ENCODE measurements around the gene SYCP2L. TPM values are rescaled to one million over a fixed set of nuclear protein-coding genes. Genes with fewer than 3 reads are reported as not detected.
"Not testable (repeated sequence)": the region's sequence is repeated elsewhere in the genome, so short reads cannot be mapped to it uniquely, and the experiment has no call there.

The SYCP2L gene
- total RNA-seq, 2 experiments from 2014 or later: 0.32 TPM; not detected in 1

DNA sequence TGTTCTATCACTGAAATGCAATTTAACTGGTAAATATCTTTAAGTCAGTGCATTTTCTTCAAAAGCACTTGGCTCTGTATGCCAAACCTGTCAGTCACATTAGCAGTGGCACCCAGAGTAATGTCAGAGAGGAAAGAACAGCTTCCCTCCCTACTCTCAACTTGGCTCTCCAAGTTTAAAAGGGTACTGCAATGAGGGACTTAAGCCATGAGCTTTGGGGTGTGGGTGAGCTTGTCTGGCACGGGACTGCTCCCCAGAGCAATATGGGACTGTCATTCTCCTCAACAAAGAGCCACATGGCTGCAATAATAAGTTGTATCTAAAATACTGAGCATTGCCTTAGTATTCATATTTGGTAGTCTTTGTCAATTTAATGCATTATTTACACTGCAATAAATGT is 9.0 kb upstream of the SYCP2L start:
- peaks cover 5% of the 10 kb centered on the region for H3K4me1 Mint-ChIP-seq (ENCODE audit: low read depth)
- CTCF ChIA-PET: interaction anchor here (1.4 kb wide), 1 partner anchor 77 kb away, joined by 3 read pairs; no protein-coding TSS in a partner anchor
- TF ChIP-seq, protein P1, sequence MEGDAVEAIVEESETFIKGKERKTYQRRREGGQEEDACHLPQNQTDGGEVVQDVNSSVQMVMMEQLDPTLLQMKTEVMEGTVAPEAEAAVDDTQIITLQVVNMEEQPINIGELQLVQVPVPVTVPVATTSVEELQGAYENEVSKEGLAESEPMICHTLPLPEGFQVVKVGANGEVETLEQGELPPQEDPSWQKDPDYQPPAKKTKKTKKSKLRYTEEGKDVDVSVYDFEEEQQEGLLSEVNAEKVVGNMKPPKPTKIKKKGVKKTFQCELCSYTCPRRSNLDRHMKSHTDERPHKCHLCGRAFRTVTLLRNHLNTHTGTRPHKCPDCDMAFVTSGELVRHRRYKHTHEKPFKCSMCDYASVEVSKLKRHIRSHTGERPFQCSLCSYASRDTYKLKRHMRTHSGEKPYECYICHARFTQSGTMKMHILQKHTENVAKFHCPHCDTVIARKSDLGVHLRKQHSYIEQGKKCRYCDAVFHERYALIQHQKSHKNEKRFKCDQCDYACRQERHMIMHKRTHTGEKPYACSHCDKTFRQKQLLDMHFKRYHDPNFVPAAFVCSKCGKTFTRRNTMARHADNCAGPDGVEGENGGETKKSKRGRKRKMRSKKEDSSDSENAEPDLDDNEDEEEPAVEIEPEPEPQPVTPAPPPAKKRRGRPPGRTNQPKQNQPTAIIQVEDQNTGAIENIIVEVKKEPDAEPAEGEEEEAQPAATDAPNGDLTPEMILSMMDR (IDR thresholded peaks at IDR 0.05): no peak
- ATAC-seq (no peak), DNase-seq (no peak)
- no peaks in the 10 kb centered on the region for H3K9me3 Mint-ChIP-seq
- H3K27ac Mint-ChIP-seq: no peak overlapping the region
- intact Hi-C loops (cut with micrococcal nuclease): no loop called here
- no peaks in the 10 kb centered on the region for H3K36me3 Mint-ChIP-seq (ENCODE audit: low read depth)
- H3K27me3 Mint-ChIP-seq: peaks cover 33% of the 10 kb centered on the region
- H3K4me3 Mint-ChIP-seq: no peak overlapping the region
- POLR2A ChIA-PET: no interaction called here

DNA sequence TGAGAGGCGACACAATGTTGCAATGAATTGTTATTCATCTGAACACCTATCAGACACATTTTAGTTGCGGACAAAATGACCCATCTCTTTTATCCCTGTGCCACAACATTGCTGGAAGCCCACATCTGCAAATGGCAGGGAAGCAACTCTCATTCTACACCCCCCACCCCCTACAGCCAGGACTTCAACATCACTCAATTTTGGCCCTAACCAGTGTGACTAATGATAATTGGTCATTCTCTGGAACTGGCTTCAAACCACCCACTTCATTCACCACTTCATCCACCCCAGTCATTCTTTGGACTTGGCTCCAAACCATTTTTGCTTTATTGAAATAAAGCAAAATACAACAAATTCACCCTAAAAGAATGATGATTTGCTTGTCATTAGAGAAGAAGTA is 6.5 kb upstream of the SYCP2L start:
- intact Hi-C loops (cut with micrococcal nuclease): loop anchor here (10.0 kb wide), 1 partner anchor 466 kb away; the partner anchor contains the start of gene TFAP2A
- no peaks in the 10 kb centered on the region for H3K36me3 Mint-ChIP-seq (ENCODE audit: low read depth)
- DNase-seq (no peak), ATAC-seq (no peak)
- peaks cover 43% of the 10 kb centered on the region for H3K27me3 Mint-ChIP-seq
- POLR2A ChIA-PET: no interaction called here
- no peak overlapping the region for H3K27ac Mint-ChIP-seq
- CTCF ChIA-PET: no interaction called here
- H3K4me3 Mint-ChIP-seq: no peak overlapping the region
- no peaks in the 10 kb centered on the region for H3K9me3 Mint-ChIP-seq
- peaks cover 7% of the 10 kb centered on the region for H3K4me1 Mint-ChIP-seq (ENCODE audit: low read depth)
- TF ChIP-seq, protein P1 (IDR thresholded peaks at IDR 0.05): no peak

DNA sequence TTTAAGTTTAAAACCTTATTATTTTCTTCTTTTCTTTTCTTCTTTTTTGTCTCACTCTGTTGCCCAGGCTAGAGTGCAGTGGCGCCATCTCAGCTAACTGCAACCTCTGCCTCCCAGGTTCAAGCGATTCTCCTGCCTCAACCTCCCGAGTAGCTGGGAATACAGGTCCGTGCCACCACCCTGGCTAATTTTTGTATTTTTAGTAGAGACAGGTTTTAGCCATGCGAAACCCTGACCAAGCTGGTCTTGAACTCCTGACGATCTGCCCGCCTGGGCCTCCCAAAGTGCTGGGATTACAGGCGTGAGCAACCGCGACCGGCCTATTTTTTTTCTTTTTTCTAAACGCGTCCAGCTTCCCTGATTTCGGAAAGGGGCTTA is 4.6 kb upstream of the SYCP2L start:
- ATAC-seq; CTCF ChIA-PET; H3K4me1 Mint-ChIP-seq (ENCODE audit: low read depth); H3K36me3 Mint-ChIP-seq (ENCODE audit: low read depth); H3K4me3 Mint-ChIP-seq; DNase-seq; H3K27ac Mint-ChIP-seq; H3K9me3 Mint-ChIP-seq: not testable (repeated sequence)
- POLR2A ChIA-PET: interaction anchor here (0.7 kb wide), 1 partner anchor 12 kb away, joined by 3 read pairs; no protein-coding TSS in a partner anchor
- intact Hi-C loops (cut with micrococcal nuclease): loop anchor here (10.0 kb wide), 1 partner anchor 467 kb away; the partner anchor contains the start of gene TFAP2A
- H3K27me3 Mint-ChIP-seq: peaks cover 58% of the 10 kb centered on the region

DNA sequence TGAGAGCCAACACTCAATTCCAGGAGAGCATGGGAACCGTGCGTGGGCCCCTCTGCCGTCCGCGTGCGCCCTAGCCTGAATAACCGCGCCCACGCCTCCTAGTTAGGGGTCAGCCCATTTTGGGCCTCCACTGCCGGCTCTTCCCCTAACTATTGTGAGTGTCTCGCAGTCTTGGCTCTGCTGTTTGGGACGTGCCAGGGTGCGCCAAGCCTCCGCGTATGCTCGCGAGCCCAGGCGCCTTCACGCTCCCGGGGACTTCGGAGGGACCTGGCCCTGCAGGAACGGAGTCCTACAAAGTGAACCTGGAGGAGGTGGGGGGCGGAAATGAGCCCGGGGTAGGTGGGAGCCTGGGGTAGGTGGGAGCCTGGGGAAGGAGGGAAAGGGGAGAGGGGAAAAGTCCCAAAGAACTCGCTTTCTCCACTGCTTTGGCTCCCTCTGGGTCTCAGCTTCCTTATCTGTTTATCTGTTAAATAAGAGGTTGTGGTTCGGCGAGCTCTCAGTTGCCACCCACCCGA is 4.1 kb upstream of the SYCP2L start:
- Mint-ChIP-seq H3K36me3 (ENCODE audit: low read depth) (no peaks in the 10 kb centered on the region), H3K27ac (no peak overlapping the region), H3K4me1 (ENCODE audit: low read depth) (peaks cover 12% of the 10 kb centered on the region), H3K9me3 (no peaks in the 10 kb centered on the region), H3K4me3 (no peak overlapping the region), H3K27me3 (peaks cover 62% of the 10 kb centered on the region)
- ATAC-seq (no peak), DNase-seq (no peak)
- TF ChIP-seq, protein P1 (IDR thresholded peaks at IDR 0.05): no peak
- intact Hi-C loops (cut with micrococcal nuclease): loop anchor here (10.0 kb wide), 1 partner anchor 468 kb away; the partner anchor contains the start of gene TFAP2A
- ChIA-PET CTCF (no interaction called here), POLR2A (interaction anchor here (0.7 kb wide), 1 partner anchor 12 kb away, joined by 3 read pairs; no protein-coding TSS in a partner anchor)

DNA sequence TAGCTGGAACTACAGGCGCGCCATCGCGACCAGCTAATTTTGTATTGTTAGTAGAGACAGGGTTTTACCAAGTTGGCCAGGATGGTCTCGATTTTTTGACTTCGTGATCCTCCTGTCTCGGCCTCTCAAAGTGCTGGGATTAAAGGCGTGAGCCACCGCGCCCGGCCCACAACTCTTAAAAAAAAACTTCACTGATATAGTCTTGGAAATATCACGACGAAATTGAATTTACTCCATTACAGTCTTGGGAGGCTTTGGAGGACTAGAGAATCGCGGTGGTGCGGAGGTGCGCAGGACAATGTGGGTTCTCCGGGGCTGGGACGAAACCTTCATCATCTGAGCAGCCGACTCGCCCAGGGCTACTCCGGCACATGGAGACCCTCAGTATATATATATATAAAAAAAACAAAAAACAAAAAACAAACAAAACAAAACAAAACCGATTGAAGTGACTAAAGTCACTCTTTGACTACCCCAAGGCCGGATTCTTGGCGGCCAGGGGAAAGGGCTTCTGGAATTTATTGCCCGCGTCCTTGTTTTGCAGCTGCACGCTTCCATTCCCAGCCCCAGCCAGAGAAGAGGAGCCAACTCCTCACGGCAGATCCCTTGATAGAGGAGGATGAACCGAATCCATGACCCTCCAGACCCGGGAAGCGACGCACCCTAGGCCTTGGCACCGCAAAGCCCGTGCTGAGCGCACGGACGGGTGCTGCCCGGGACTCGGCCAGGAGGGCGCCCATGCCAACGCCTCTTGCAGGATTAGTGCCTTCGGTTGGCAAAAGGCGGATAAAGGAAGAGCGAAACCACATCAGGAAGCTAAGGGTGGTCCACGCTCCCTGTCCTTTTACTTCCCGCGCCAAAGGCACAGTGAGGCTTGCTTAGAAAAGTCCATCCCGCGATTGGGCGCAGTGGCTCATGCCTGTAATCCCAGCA is 3.3 kb upstream of the SYCP2L start:
- POLR2A ChIA-PET: no interaction called here

More for the DNA sequence above, 3.3 kb upstream of the SYCP2L start:
- peaks cover 68% of the 10 kb centered on the region for H3K27me3 Mint-ChIP-seq
- H3K36me3 Mint-ChIP-seq (ENCODE audit: low read depth): no peaks in the 10 kb centered on the region
- no peak overlapping the region for H3K4me3 Mint-ChIP-seq
- CTCF ChIA-PET: no interaction called here
- TF ChIP-seq, protein P1 (IDR thresholded peaks at IDR 0.05): no peak
- no peak for DNase-seq
- ATAC-seq: no peak
- peaks cover 14% of the 10 kb centered on the region for H3K4me1 Mint-ChIP-seq (ENCODE audit: low read depth)
- intact Hi-C loops (cut with micrococcal nuclease): loop anchor here (10.0 kb wide), 1 partner anchor 469 kb away; the partner anchor contains the start of gene TFAP2A
- no peaks in the 10 kb centered on the region for H3K9me3 Mint-ChIP-seq
- H3K27ac Mint-ChIP-seq: no peak overlapping the region

All from activated CD8-positive, alpha-beta T cell treated with anti-CD3 and anti-CD28 coated beads for 36 hours (primary cell).